NCI-H1417 treated with DMSO at 0.1 percent for 48 hours (cell line): Measurements from ENCODE around the gene BNIP2.

Experiments
- DNase-seq: peaks from one replicate; lab custom pipeline; 2025; lab: John Stamatoyannopoulos, UW

BNIP2 gene

GRCh38 chr15:59632714-59633113 is 56.4 kb downstream of the BNIP2 start:
- no peak for DNase-seq

- DNase-seq, result no peak
Measured at GRCh38 chr15:59622289-59622688, 66.8 kb downstream of the BNIP2 start.

GRCh38 chr15:59618406-59618805 is 70.7 kb downstream of the BNIP2 start:
- DNase-seq, result no peak

- no peak for DNase-seq
Measured at GRCh38 chr15:59616379-59616778, 72.7 kb downstream of the BNIP2 start.

- no peak for DNase-seq
Measured at GRCh38 chr15:59615661-59616060, 73.5 kb downstream of the BNIP2 start.

GRCh38 chr15:59614153-59614552 is 75.0 kb downstream of the BNIP2 start:
- no peak for DNase-seq

GRCh38 chr15:59611276-59612260 is 77.6 kb downstream of the BNIP2 start, which contains the start of gene GCNT3:
GCNT3 (plus strand) TSS chr15:59611783; CDS start chr15:59618239, 6,456 bp downstream.
- no peak for DNase-seq

- no peak for DNase-seq
Measured at GRCh38 chr15:59609730-59610712, 79.1 kb downstream of the BNIP2 start.
